GM13976 (cell line): ENCODE data around the gene RHEX.
"Not testable (repeated sequence)": the region's sequence is repeated elsewhere in the genome, so short reads cannot be mapped to it uniquely, and the experiment has no call there.

ENCODE experiments used
- DNase-seq: peaks from one replicate; pipeline ENCODE4 v3.0.0; 2012; ENCODE audit warnings: low spot score
- in situ Hi-C: fragments of 300-500 bp; cut with MboI; formaldehyde crosslinking; loops from one replicate; pipeline ENCODE4 v1.12.0; 2022; ENCODE audit warnings: low sequenced_read_pairs, mixed read lengths, inconsistent platforms; ENCODE audit not compliant: unreplicated experiment
- TF ChIP-seq, protein P1 (sequence below): IDR thresholded peaks from 2 replicates; pipeline ENCODE4 v1.5.1; 2012; ENCODE audit warnings: borderline replicate concordance, mild to moderate bottlenecking; ENCODE audit not compliant: insufficient read depth; ENCODE audit errors: extremely low read depth, missing control alignments, control extremely low read depth

RHEX gene, protein sequence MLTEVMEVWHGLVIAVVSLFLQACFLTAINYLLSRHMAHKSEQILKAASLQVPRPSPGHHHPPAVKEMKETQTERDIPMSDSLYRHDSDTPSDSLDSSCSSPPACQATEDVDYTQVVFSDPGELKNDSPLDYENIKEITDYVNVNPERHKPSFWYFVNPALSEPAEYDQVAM

DNA sequence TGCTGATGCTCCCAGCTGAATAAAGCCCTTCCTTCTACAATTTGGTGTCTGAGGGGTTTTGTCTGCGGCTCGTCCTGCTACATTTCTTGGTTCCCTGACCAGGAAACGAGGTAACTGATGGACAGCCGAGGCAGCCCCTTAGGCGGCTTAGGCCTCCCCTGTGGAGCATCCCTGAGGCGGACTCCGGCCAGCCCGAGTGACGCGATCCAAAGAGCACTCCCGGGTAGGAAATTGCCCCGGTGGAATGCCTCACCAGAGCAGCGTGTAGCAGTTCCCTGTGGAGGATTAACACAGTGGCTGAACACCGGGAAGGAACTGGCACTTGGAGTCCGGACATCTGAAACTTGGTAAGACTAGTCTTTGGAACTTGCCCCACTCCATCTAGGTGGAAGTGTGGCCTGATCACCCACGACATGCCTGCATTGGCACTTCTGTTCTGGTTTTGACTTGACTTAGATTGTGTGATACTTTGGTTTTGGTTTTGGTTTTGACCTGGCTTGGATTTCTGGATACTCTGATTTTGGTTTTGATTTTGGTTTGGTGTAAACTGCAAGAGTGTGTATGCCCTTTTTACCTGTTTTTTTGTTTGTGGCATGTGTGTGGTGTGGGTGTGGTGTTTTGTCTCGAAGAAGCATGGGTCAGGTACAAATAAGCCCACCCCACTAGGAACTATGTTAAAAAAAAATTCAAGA is at the start of gene RHEX:
Gene RHEX (plus strand): TSS at position 255 of the 692 bp plus-strand sequence. CDS start 44,656 bp downstream, outside the sequence.
- DNase-seq, in situ Hi-C loops: not testable (repeated sequence)

DNA sequence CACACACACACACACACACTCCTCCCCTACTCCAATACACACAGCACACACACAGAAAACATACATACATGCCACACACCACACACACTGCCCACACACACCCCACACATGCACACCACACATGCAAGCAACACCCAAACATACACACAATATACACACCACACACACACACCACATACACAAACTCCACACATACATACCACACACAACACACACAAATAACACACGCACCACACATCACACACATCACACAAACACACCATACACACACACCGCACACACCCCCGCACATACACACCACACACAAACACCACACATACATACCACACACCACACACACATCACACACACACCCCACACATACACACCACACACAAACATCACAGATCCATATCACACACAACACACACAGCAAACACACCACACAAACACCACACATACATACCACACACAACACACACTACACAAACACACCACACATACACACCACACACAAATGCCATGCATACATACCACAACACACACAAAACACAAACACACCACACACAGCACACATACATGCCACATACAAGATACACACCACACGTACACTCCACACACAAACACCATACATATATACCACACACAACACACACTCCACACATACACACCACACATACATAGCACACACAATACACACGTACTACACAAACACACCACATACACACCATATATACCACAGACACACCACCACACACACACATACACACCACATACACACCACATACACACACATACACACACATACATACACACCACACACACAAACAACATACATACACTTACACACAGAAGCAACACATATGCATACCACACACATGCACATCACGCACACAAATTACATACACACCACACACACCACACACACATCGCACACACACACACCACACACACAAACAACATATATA is 48.8 kb upstream of the RHEX start:
- in situ Hi-C loops, result loop anchor here (10.0 kb wide), 1 partner anchor 111 kb away; the partner anchor contains the start of gene AVPR1B
- no peak for DNase-seq
- TF ChIP-seq, protein P1, sequence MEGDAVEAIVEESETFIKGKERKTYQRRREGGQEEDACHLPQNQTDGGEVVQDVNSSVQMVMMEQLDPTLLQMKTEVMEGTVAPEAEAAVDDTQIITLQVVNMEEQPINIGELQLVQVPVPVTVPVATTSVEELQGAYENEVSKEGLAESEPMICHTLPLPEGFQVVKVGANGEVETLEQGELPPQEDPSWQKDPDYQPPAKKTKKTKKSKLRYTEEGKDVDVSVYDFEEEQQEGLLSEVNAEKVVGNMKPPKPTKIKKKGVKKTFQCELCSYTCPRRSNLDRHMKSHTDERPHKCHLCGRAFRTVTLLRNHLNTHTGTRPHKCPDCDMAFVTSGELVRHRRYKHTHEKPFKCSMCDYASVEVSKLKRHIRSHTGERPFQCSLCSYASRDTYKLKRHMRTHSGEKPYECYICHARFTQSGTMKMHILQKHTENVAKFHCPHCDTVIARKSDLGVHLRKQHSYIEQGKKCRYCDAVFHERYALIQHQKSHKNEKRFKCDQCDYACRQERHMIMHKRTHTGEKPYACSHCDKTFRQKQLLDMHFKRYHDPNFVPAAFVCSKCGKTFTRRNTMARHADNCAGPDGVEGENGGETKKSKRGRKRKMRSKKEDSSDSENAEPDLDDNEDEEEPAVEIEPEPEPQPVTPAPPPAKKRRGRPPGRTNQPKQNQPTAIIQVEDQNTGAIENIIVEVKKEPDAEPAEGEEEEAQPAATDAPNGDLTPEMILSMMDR, result no peak

DNA sequence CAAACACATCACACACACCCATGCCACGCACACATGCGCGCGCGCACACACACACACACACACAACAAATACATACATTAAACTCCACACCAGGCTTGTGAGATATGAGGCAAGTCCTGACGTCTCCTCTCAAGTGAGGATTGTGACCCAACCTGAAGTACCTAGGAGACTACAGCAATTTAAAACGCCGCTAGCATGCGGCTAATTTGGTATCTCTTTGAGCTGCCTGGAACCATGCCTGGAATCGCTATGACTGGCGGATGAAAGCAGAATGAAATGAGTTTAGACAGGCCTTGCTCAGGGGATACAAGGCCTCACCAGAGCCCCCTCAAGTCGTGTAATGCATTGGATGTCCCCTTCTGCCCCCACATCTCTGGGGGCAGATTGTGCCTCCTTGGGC is 48.1 kb upstream of the RHEX start:
- TF ChIP-seq, protein P1, result no peak
- in situ Hi-C loops, result loop anchor here (10.0 kb wide), 1 partner anchor 110 kb away; the partner anchor contains the start of gene AVPR1B
- DNase-seq, result no peak

DNA sequence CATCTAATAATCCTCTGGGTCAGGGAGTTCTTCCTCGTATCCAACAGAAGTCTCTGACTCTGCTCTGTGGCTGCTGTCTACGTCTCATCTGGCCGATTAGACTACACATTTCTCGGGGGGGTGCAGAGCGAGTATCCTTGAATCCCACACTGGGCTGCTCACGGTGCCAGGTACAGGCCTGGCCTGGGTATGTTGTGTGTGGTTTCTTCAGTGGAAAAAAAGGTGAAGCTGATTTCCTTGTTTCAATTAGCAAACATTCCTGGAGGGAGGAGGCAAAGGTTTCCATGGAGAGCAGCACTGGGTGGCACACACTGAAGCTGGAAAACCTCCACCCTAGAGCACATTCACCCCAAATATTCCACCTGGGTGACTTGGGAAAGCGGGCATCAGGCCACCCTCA is 47.7 kb upstream of the RHEX start:
- in situ Hi-C loops, result loop anchor here (10.0 kb wide), 1 partner anchor 110 kb away; the partner anchor contains the start of gene AVPR1B
- no peak for DNase-seq
- TF ChIP-seq, protein P1, result no peak

DNA sequence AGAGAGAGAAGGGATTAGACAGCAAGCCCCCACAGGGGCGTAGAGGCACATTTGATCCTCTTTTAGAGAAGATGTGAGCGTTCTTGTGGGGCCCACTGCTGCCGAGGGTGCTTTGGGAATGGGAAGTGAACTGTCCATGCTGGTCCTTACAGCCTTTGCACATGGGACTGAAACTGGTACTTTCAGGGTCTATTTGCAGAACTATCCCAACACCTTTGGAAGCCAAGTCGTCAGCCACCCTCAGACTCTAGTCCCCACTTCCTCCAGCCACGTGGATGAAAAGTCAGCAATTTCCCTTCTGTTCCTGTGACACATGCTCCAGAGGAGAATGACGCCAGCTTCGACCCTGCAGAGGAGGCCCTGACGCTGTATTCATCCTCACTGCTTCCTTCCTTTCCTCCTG is 47.2 kb upstream of the RHEX start:
- TF ChIP-seq, protein P1, result no peak
- in situ Hi-C loops, result loop anchor here (10.0 kb wide), 1 partner anchor 109 kb away; the partner anchor contains the start of gene AVPR1B
- DNase-seq, result no peak

DNA sequence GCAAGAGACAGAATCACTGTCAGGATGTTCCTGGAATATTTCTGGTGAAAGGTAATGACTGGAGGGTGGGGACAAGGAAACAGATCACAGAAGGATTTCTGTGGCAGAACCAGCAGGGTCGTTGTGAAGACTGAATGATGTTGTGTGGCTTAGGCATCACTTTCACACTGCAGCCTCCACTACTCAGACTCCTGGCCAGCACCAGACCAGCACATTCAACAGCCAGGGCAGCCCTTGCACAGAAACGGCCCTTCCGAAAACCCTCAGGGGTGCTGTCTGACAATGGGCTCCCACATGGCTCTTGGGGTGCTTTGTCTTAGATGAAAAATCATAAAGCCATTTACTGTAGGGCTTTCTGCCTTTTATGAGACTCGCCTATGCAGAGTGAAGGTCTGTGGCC is 46.0 kb upstream of the RHEX start:
- DNase-seq, result no peak
- in situ Hi-C loops, result loop anchor here (10.0 kb wide), 1 partner anchor 108 kb away; the partner anchor contains the start of gene AVPR1B
- TF ChIP-seq, protein P1, result no peak
